ENCODE data around the gene OXTR.

OXTR gene

GRCh38 chr3:8780279-8780678 is 10.9 kb upstream of the OXTR start:
- CTCF ChIA-PET, result interaction anchor here (0.7 to 3.9 kb wide), 2 partner anchors 11 to 17 kb away, joined by 3 to 27 read pairs; partner anchors contain the start of gene OXTR
- POLR2A ChIA-PET, result no interaction called here

GRCh38 chr3:8778475-8778874 is 9.1 kb upstream of the OXTR start:
- no peak overlapping the region for H3K4me3 ChIP-seq (ENCODE audit: low read depth, low read length)
- H3K9me3 ChIP-seq (ENCODE audit: control insufficient read depth, insufficient read depth, low read depth, low read length), result no peaks in the 10 kb centered on the region
- ChIA-PET POLR2A (no interaction called here), CTCF (interaction anchor here (3.9 kb wide), 1 partner anchor 9 kb away, joined by 27 read pairs; the partner anchor contains the start of gene OXTR)
- H3K27ac ChIP-seq (ENCODE audit: extremely low read depth, low read depth, low read length), result no peak overlapping the region
- no peaks in the 10 kb centered on the region for H3K4me1 ChIP-seq (ENCODE audit: control insufficient read depth, insufficient read depth, low read length)
- no peaks in the 10 kb centered on the region for H3K36me3 ChIP-seq (ENCODE audit: control insufficient read depth in 2 of 2, insufficient read depth in 1 of 2, low read length in 2 of 2)
- no peak for TF ChIP-seq ZNF776 (tag by site-specific recombination; IDR thresholded peaks at IDR 0.05; ENCODE audit: borderline replicate concordance)
- TF ChIP-seq, protein P1, sequence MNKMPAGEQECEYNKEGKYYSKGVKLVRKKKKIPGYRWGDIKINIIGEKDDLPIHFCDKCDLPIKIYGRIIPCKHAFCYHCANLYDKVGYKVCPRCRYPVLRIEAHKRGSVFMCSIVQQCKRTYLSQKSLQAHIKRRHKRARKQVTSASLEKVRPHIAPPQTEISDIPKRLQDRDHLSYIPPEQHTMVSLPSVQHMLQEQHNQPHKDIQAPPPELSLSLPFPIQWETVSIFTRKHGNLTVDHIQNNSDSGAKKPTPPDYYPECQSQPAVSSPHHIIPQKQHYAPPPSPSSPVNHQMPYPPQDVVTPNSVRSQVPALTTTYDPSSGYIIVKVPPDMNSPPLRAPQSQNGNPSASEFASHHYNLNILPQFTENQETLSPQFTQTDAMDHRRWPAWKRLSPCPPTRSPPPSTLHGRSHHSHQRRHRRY (tag by site-specific recombination; IDR thresholded peaks at IDR 0.05), result no peak
- TF ChIP-seq ZNF549 (tag by site-specific recombination; IDR thresholded peaks at IDR 0.05), result no peak
- TF ChIP-seq GLI4 (tag by site-specific recombination; IDR thresholded peaks at IDR 0.05), result no peak
- TF ChIP-seq ZNF266 (tag by site-specific recombination; IDR thresholded peaks at IDR 0.05; ENCODE audit: low read depth), result no peak
- no peak for TF ChIP-seq TSHZ1 (tag by site-specific recombination; IDR thresholded peaks at IDR 0.05; ENCODE audit: borderline replicate concordance)
- TF ChIP-seq ZNF423 (tag by site-specific recombination; IDR thresholded peaks at IDR 0.05), result no peak
- no peak for TF ChIP-seq GLIS2 (tag by site-specific recombination; IDR thresholded peaks at IDR 0.05)

More at GRCh38 chr3:8780279-8780678, 10.9 kb upstream of the OXTR start:
- Histone ChIP-seq H3K9me3 (ENCODE audit: control insufficient read depth, insufficient read depth, low read depth, low read length) (no peaks in the 10 kb centered on the region), H3K4me1 (ENCODE audit: control insufficient read depth, insufficient read depth, low read length) (no peaks in the 10 kb centered on the region), H3K27ac (ENCODE audit: extremely low read depth, low read depth, low read length) (no peak overlapping the region), H3K36me3 (ENCODE audit: control insufficient read depth in 2 of 2, insufficient read depth in 1 of 2, low read length in 2 of 2) (no peaks in the 10 kb centered on the region), H3K4me3 (ENCODE audit: low read depth, low read length) (no peak overlapping the region)
- TF ChIP-seq MZF1 (tag by site-specific recombination; IDR thresholded peaks at IDR 0.05; ENCODE audit: borderline replicate concordance) (no peak), KLF8 (tag by site-specific recombination; IDR thresholded peaks at IDR 0.05) (no peak), ZNF2 (tag by site-specific recombination; IDR thresholded peaks at IDR 0.05) (no peak), ZNF354C (tag by site-specific recombination; IDR thresholded peaks at IDR 0.05; ENCODE audit: borderline replicate concordance, low read depth) (no peak), ZNF629 (tag by site-specific recombination; IDR thresholded peaks at IDR 0.05) (no peak), GLI4 (tag by site-specific recombination; IDR thresholded peaks at IDR 0.05) (no peak)
- TF ChIP-seq, protein P2, sequence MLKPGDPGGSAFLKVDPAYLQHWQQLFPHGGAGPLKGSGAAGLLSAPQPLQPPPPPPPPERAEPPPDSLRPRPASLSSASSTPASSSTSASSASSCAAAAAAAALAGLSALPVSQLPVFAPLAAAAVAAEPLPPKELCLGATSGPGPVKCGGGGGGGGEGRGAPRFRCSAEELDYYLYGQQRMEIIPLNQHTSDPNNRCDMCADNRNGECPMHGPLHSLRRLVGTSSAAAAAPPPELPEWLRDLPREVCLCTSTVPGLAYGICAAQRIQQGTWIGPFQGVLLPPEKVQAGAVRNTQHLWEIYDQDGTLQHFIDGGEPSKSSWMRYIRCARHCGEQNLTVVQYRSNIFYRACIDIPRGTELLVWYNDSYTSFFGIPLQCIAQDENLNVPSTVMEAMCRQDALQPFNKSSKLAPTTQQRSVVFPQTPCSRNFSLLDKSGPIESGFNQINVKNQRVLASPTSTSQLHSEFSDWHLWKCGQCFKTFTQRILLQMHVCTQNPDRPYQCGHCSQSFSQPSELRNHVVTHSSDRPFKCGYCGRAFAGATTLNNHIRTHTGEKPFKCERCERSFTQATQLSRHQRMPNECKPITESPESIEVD (tag by site-specific recombination; IDR thresholded peaks at IDR 0.05), result no peak

- Histone ChIP-seq H3K9me3 (ENCODE audit: control insufficient read depth, insufficient read depth, low read depth, low read length) (no peaks in the 10 kb centered on the region), H3K27ac (ENCODE audit: extremely low read depth, low read depth, low read length) (no peak overlapping the region), H3K4me1 (ENCODE audit: control insufficient read depth, insufficient read depth, low read length) (no peaks in the 10 kb centered on the region), H3K36me3 (ENCODE audit: control insufficient read depth in 2 of 2, insufficient read depth in 1 of 2, low read length in 2 of 2) (no peaks in the 10 kb centered on the region), H3K4me3 (ENCODE audit: low read depth, low read length) (no peak overlapping the region)
- TF ChIP-seq ZNF302 (tag by site-specific recombination; IDR thresholded peaks at IDR 0.05; ENCODE audit: low read depth), result no peak
- TF ChIP-seq ZNF266 (tag by site-specific recombination; IDR thresholded peaks at IDR 0.05; ENCODE audit: low read depth), result no peak
- POLR2A ChIA-PET, result no interaction called here
- CTCF ChIA-PET, result interaction anchor here (3.9 kb wide), 1 partner anchor 9 kb away, joined by 27 read pairs; the partner anchor contains the start of gene OXTR
Measured at GRCh38 chr3:8777978-8778267, 8.5 kb upstream of the OXTR start.
